Epithelial cell of esophagus (primary cell): Measurements from ENCODE around the gene ARL4A.
A peak's percentile ranks its signal among the peaks of the same experiment; 100 is the strongest.

Experiments
- DNase-seq: peaks from one replicate; pipeline ENCODE4 v3.0.0; 2010; ENCODE audit warnings: low read depth
- H3K4me3 ChIP-seq: 2 replicates; pipeline ENCODE4 v1.5.1; 2011; ENCODE audit warnings: mild to moderate bottlenecking, low read length, control low read depth
- TF ChIP-seq, protein P1 (sequence below): IDR thresholded peaks from 2 replicates; pipeline ENCODE4 v1.5.1; 2011; ENCODE audit warnings: low read depth, mild to moderate bottlenecking, low read length, control low read depth, inconsistent platforms; ENCODE audit not compliant: insufficient read depth; ENCODE audit errors: missing control alignments

ARL4A gene, protein sequence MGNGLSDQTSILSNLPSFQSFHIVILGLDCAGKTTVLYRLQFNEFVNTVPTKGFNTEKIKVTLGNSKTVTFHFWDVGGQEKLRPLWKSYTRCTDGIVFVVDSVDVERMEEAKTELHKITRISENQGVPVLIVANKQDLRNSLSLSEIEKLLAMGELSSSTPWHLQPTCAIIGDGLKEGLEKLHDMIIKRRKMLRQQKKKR

DNA sequence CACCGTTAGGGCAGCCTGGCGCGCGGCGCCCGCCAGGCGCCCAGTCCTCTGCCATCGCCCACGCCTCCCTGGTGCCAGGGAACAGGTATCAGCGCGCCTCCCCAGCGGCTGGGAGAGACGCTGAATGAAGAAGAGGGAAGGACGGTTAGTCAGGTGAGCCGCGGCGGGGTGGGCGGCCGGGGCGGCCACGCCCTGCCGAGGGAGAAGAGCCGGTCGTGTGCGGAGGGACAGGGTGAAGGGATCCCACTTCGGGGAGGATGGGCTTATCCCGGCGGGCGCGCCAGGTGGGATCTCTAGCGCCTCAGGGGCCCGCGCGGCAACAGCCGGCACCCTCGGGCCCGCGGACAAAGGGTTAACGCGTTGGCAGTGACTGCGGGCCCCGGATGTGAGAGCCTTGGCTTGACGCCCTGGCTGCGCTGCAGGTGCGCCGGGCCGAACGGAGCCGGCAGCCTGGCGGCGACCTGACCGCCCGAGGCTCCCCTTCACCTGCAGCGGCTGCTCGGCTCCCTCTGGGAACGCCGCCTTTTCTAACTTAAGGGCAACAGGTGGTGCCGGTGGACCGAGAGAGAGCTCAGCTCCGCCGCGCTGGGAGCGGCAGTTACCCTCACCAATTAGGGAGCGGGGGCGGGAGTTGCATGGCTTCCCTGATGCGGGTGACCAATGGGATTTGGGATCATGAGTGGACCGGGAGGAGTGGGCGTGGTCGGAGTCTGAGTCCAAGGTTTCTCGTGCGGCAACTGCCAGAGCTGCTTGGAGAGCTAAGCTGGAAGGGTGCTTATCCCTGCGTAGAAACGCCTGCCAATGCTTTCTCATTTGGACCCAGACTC lies at the start of gene ARL4A:
ARL4A (plus strand) TSS at position 743 of the 827 bp plus-strand sequence. CDS start 622 bp downstream, outside the sequence.
- TF ChIP-seq, protein P1, sequence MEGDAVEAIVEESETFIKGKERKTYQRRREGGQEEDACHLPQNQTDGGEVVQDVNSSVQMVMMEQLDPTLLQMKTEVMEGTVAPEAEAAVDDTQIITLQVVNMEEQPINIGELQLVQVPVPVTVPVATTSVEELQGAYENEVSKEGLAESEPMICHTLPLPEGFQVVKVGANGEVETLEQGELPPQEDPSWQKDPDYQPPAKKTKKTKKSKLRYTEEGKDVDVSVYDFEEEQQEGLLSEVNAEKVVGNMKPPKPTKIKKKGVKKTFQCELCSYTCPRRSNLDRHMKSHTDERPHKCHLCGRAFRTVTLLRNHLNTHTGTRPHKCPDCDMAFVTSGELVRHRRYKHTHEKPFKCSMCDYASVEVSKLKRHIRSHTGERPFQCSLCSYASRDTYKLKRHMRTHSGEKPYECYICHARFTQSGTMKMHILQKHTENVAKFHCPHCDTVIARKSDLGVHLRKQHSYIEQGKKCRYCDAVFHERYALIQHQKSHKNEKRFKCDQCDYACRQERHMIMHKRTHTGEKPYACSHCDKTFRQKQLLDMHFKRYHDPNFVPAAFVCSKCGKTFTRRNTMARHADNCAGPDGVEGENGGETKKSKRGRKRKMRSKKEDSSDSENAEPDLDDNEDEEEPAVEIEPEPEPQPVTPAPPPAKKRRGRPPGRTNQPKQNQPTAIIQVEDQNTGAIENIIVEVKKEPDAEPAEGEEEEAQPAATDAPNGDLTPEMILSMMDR: peak; percentile 46
- peak; percentile 100 for DNase-seq
- H3K4me3 ChIP-seq: peak within 1 kb of the TSS; percentile 94

- no peak for DNase-seq
- H3K4me3 ChIP-seq: no peak overlapping the region
- TF ChIP-seq, protein P1: no peak
Measured at GRCh38 chr7:12637819-12638592, 49.4 kb upstream of the ARL4A start.

DNA sequence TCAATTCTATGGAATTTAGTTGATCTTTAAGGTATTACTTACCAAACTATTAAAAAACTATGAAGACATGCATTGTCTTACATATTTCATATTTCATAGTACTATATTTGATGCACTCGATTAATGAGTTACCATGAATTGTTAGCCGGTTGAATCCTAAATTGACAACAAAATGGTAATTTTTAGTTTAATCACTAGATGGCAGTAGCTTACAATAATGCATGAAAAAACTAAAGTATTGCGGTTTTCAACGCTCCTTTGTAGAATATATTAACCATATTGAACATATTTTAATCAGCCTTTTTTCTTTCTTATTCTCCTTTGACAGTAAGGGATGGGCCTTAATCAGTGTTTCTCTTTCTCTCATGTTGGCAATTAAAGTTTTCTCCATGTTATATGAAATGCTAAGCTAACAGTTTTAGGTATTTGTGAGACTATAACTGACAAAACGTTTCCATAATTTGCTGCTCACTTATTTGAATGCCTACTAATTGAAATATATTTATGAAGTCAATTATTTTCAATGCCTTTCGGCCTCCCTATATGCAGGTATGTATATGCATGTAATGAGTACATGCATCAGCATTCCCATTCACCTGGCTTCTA lies 48.5 kb upstream of the ARL4A start:
- DNase-seq: peak; percentile 51
- H3K4me3 ChIP-seq: no peak overlapping the region
- TF ChIP-seq, protein P1: peak; percentile 48

DNA sequence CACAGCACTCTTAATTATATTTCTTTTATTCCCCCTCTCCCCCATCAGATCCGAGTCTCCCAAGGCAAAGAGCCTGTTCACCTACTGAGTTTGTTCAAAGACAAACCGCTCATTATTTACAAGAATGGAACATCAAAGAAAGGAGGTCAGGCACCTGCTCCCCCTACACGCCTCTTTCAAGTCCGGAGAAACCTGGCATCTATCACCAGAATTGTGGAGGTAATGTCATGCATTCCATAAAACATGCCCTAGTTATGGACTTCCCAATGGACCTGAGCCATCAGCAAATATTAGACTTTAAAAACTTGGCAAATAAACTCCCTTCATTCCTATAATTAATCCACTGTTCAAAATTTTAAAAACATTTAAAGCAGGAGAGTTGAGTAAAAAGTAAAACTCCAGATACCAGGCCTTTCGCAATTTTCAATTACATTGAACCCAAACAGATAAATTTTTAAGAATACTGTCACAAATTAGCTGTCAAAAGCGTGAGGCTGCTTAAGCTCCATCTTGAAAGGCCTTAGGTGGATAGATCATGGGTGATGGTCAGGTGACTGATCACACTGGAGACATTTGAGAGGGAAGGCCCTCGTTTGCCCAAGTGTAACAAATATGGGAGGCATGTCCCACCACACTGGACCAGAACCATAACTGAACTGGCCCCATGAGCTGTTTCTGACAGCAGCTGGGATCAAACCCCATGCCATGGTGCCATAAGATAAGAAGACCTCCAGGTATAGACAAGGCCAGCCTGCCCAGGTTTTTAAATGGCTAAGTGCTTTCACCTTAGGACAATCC lies 46.9 kb upstream of the ARL4A start:
- H3K4me3 ChIP-seq: no peak overlapping the region
- TF ChIP-seq, protein P1: no peak

DNA sequence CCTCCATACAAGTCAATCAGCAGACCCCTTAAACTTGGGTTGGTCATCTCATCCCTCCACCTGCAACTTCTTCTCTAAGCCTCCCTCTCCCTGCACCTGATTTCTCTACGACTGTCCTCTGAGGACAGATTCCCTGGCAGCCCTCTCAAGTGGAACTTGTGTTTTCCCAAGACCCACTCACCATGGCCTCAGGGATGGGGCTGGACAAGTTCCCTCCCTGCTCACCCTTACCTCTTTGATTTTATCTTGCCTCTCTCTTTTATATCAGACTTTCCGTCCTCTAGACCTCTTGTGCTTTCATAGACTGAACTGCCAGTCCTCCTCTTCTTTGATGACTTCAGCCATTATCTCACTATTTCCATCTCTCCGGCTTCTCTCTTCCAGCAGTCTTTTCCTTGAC lies 46.2 kb upstream of the ARL4A start:
- TF ChIP-seq, protein P1: no peak
- no peak for DNase-seq
- H3K4me3 ChIP-seq: no peak overlapping the region

More for the DNA sequence above, 46.9 kb upstream of the ARL4A start:
- DNase-seq: no peak

DNA sequence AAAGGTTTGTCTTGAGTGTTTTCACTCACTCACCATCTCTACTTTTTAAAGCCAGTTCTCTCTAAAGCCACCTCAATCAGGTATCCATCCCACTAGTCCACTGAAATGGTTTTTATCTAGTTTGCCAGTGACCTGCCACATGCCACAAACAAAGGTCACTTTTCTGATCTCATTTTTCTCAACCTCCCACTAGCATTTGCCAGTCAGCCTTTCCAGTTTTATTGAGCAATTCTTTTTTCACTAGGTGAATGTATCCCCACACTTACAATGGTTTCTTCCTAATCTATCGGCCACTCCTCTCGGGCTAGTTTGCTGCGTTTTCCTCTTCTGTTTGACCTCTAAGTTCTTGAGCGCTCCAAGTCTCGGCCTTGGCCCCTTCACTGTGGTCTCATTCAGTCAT lies 44.9 kb upstream of the ARL4A start:
- DNase-seq: no peak
- no peak overlapping the region for H3K4me3 ChIP-seq
- TF ChIP-seq, protein P1: no peak
